ENCODE results near the gene SEBOX. TPM values are rescaled to one million over a fixed set of nuclear protein-coding genes. Genes with fewer than 3 reads are reported as not detected.
A peak's percentile ranks its signal among the peaks of the same experiment; 100 is the strongest.
"Not testable (repeated sequence)": the region's sequence is repeated elsewhere in the genome, so short reads cannot be mapped to it uniquely, and the experiment has no call there.

Gene SEBOX
- total RNA-seq, 1 donor from 2014 or later, result not detected

- DNase-seq (ENCODE audit: low spot score) (no peak), ATAC-seq (no peak)
- intact Hi-C loops (cut with DNase I), result no loop called here
Measured at GRCh38 chr17:28346746-28347246, 18.2 kb downstream of the SEBOX start.

- DNase-seq (ENCODE audit: low spot score), result no peak
- intact Hi-C loops (cut with DNase I), result no loop called here
- no peak for ATAC-seq
Measured at GRCh38 chr17:28346199-28346580, 18.8 kb downstream of the SEBOX start.

GRCh38 chr17:28345419-28346198 lies 19.4 kb downstream of the SEBOX start:
- DNase-seq (ENCODE audit: low spot score) (no peak), ATAC-seq (no peak)
- intact Hi-C loops (cut with DNase I), result no loop called here

GRCh38 chr17:28344435-28344901 lies 20.5 kb downstream of the SEBOX start:
- DNase-seq (ENCODE audit: low spot score) (no peak), ATAC-seq (peak; percentile 9)
- intact Hi-C loops (cut with DNase I), result no loop called here

- no peak for DNase-seq (ENCODE audit: low spot score)
- no peak for ATAC-seq
Measured at GRCh38 chr17:28344011-28344410, 21.0 kb downstream of the SEBOX start.

GRCh38 chr17:28343491-28343932 lies 21.5 kb downstream of the SEBOX start:
- DNase-seq (ENCODE audit: low spot score), result no peak
- ATAC-seq, result no peak
- intact Hi-C loops (cut with DNase I), result no loop called here

More at GRCh38 chr17:28344011-28344410, 21.0 kb downstream of the SEBOX start:
- intact Hi-C loops (cut with DNase I), result no loop called here

- no peak for DNase-seq (ENCODE audit: low spot score)
- intact Hi-C loops (cut with DNase I), result no loop called here
- ATAC-seq, result no peak
Measured at GRCh38 chr17:28342313-28342712, 22.7 kb downstream of the SEBOX start.

- intact Hi-C loops (cut with DNase I), result no loop called here
- DNase-seq (ENCODE audit: low spot score) (no peak), ATAC-seq (no peak)
Measured at GRCh38 chr17:28341516-28341915, 23.5 kb downstream of the SEBOX start.

GRCh38 chr17:28340374-28340773 lies 24.6 kb downstream of the SEBOX start:
- DNase-seq (ENCODE audit: low spot score), result no peak
- no peak for ATAC-seq
- intact Hi-C loops (cut with DNase I), result no loop called here

- intact Hi-C loops (cut with DNase I), result no loop called here
- DNase-seq (ENCODE audit: low spot score), result no peak
- ATAC-seq, result no peak
Measured at GRCh38 chr17:28339431-28339830, 25.6 kb downstream of the SEBOX start.

GRCh38 chr17:28338769-28339212 lies 26.2 kb downstream of the SEBOX start:
- intact Hi-C loops (cut with DNase I); DNase-seq (ENCODE audit: low spot score); ATAC-seq: not testable (repeated sequence)

- intact Hi-C loops (cut with DNase I), result no loop called here
- ATAC-seq (no peak), DNase-seq (ENCODE audit: low spot score) (no peak)
Measured at GRCh38 chr17:28338056-28338768, 26.8 kb downstream of the SEBOX start.

GRCh38 chr17:28335959-28336871 lies 28.8 kb downstream of the SEBOX start:
- DNase-seq (ENCODE audit: low spot score), result peak; percentile 81
- intact Hi-C loops (cut with DNase I), result no loop called here
- ATAC-seq, result peak; percentile 7

- intact Hi-C loops (cut with DNase I), result no loop called here
- ATAC-seq (peak; percentile 99), DNase-seq (ENCODE audit: low spot score) (peak; percentile 99)
Measured at GRCh38 chr17:28335201-28335958, 29.6 kb downstream of the SEBOX start, which contains the start of the genes IFT20 and TNFAIP1. Gene IFT20 (minus strand): TSS chr17:28335472. CDS start chr17:28331985, 3,487 bp downstream. Gene TNFAIP1 (plus strand): TSS chr17:28335761. CDS start chr17:28339522, 3,761 bp downstream.

- DNase-seq (ENCODE audit: low spot score) (no peak), ATAC-seq (no peak)
- intact Hi-C loops (cut with DNase I), result no loop called here
Measured at GRCh38 chr17:28334666-28335200, 30.3 kb downstream of the SEBOX start.

GRCh38 chr17:28334171-28334570 lies 30.8 kb downstream of the SEBOX start:
- ATAC-seq (no peak), DNase-seq (ENCODE audit: low spot score) (no peak)
- intact Hi-C loops (cut with DNase I), result no loop called here

GRCh38 chr17:28333083-28333746 lies 31.8 kb downstream of the SEBOX start:
- intact Hi-C loops (cut with DNase I), result no loop called here
- DNase-seq (ENCODE audit: low spot score) (no peak), ATAC-seq (no peak)
